ENCODE data around the gene BCCIP. TPM values are rescaled to one million over a fixed set of nuclear protein-coding genes. Genes with fewer than 3 reads are reported as not detected.

The BCCIP gene
- total RNA-seq, 2 experiments from 2014 or later: 96.3 to 100 TPM

DNA sequence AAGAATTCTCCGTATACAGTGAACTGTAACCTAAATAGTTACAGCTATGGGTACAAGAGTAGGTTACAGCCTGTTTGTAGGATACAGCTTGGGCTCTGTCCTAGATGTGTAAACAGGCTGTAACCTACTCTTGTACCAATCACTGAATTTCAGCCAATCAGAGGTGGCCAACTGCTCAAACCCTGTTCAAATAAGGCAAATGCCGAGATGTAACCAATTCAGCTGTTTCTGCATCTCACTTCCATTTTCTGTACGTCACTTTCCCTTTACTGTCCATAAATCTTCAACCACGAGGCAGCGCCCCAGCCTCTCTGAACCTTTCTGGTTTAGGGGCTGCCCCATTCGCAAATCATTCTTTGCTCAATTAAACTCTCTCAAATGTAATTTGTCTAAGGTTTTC, 39.4 kb upstream of the BCCIP start:
- peaks cover 3% of the 10 kb centered on the region for H3K36me3 Mint-ChIP-seq
- H3K27me3 Mint-ChIP-seq: no peaks in the 10 kb centered on the region
- ChIA-PET POLR2A (no interaction called here), CTCF (no interaction called here)
- H3K9me3 Mint-ChIP-seq: no peaks in the 10 kb centered on the region
- peaks cover 15% of the 10 kb centered on the region for H3K4me1 Mint-ChIP-seq (ENCODE audit: low read depth)
- no peak overlapping the region for H3K27ac Mint-ChIP-seq
- no peak for DNase-seq
- intact Hi-C loops (cut with micrococcal nuclease): no loop called here
- H3K4me3 Mint-ChIP-seq: no peak overlapping the region

DNA sequence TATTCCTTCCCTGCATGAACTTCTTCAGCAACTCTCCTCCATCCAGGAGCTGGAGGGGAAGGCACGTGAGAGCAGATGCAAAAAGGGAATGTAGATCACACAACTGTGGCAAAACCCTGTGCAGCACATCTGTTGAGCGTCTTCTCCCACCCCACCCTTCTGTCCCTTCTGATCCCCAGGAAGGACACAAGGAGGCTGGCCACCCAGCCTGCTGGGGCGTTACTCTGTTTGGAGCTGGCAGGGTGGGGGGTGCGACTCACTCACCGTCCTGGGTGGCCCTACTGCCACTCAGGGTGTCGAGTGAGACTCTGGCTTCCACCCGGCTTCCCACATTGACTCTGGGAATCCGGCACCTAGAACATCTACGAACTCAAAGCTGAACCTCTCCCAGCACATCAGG, 37.6 kb upstream of the BCCIP start:
- ChIA-PET CTCF (interaction anchor here (0.8 kb wide), 1 partner anchor 55 kb away, joined by 3 read pairs; no protein-coding TSS in a partner anchor), POLR2A (no interaction called here)
- Mint-ChIP-seq H3K27ac (no peak overlapping the region), H3K36me3 (peaks cover 5% of the 10 kb centered on the region), H3K4me1 (ENCODE audit: low read depth) (peaks cover 17% of the 10 kb centered on the region), H3K9me3 (no peaks in the 10 kb centered on the region), H3K4me3 (no peak overlapping the region), H3K27me3 (no peaks in the 10 kb centered on the region)
- intact Hi-C loops (cut with micrococcal nuclease): no loop called here
- DNase-seq: no peak

DNA sequence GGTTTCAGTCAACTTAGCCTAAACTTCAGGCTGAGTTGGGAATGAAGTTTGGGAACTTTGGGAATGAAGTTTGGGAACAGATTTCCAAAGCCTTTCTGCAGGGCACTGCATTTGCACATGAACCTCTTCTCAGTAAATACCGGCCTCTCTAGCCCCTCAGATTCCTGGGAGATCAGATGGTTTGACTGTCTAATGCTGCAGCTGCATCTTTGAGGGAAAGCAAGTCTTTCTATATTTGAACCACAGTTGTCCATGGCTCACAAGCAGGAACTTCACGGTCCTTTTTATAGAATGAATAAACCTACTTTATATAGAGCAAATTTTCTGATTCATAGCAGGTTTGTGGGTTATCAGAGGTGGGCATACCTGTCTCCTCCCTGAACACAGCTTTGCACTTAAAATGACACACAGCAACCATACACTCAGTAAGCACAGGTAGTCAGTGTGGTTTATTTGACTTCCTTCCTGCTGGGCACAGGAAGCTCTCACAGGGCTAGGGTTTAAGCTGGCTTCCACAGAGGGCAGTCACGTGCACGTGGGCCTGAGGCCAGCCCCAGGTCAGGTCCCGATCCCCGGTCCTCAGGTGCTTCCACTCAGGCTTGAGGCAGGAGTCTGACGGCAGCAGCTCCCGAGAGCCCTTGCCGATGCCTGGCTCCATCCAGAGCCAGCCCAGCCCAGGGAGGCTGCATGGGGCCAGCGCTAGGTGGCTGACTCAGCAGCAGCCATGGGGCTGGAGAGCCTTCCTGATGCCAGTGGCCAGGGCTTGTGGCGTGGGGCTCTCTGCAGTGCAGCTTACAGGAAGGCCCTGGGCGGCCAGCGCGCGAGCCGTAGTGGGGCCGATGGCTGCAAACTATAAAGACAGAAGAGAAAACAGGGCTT, 35.0 kb upstream of the BCCIP start:
- H3K27me3 Mint-ChIP-seq: no peaks in the 10 kb centered on the region
- intact Hi-C loops (cut with micrococcal nuclease): no loop called here
- H3K36me3 Mint-ChIP-seq: peaks cover 15% of the 10 kb centered on the region
- no peak overlapping the region for H3K4me3 Mint-ChIP-seq
- no peak for DNase-seq
- peaks cover 17% of the 10 kb centered on the region for H3K4me1 Mint-ChIP-seq (ENCODE audit: low read depth)
- no peaks in the 10 kb centered on the region for H3K9me3 Mint-ChIP-seq
- CTCF ChIA-PET: no interaction called here
- H3K27ac Mint-ChIP-seq: peak overlapping the region; percentile 49
- POLR2A ChIA-PET: no interaction called here

GRCh38 chr10:125792342-125793300, 30.7 kb upstream of the BCCIP start:
- Mint-ChIP-seq H3K27ac (no peak overlapping the region), H3K9me3 (no peaks in the 10 kb centered on the region), H3K27me3 (no peaks in the 10 kb centered on the region), H3K4me3 (no peak overlapping the region), H3K4me1 (ENCODE audit: low read depth) (peaks cover 16% of the 10 kb centered on the region), H3K36me3 (peaks cover 28% of the 10 kb centered on the region)
- intact Hi-C loops (cut with micrococcal nuclease): no loop called here
- POLR2A ChIA-PET: no interaction called here
- CTCF ChIA-PET: no interaction called here
- DNase-seq: no peak

GRCh38 chr10:125795128-125795527, 28.2 kb upstream of the BCCIP start:
- Mint-ChIP-seq H3K27me3 (no peaks in the 10 kb centered on the region), H3K27ac (no peak overlapping the region), H3K36me3 (peaks cover 24% of the 10 kb centered on the region), H3K4me3 (no peak overlapping the region), H3K4me1 (ENCODE audit: low read depth) (no peaks in the 10 kb centered on the region), H3K9me3 (no peaks in the 10 kb centered on the region)
- ChIA-PET CTCF (interaction anchor here (0.5 kb wide), 1 partner anchor 36 kb away, joined by 3 read pairs; no protein-coding TSS in a partner anchor), POLR2A (no interaction called here)
- DNase-seq: no peak
- intact Hi-C loops (cut with micrococcal nuclease): no loop called here

GRCh38 chr10:125795637-125796190, 27.6 kb upstream of the BCCIP start:
- ChIA-PET CTCF (interaction anchor here (0.5 kb wide), 1 partner anchor 36 kb away, joined by 3 read pairs; no protein-coding TSS in a partner anchor), POLR2A (no interaction called here)
- Mint-ChIP-seq H3K9me3 (no peaks in the 10 kb centered on the region), H3K36me3 (peaks cover 24% of the 10 kb centered on the region), H3K4me1 (ENCODE audit: low read depth) (no peaks in the 10 kb centered on the region), H3K27ac (no peak overlapping the region), H3K4me3 (no peak overlapping the region), H3K27me3 (no peaks in the 10 kb centered on the region)
- intact Hi-C loops (cut with micrococcal nuclease): no loop called here
- DNase-seq: no peak

- ChIA-PET CTCF (interaction anchor here (0.7 to 0.9 kb wide), 2 partner anchors 31 to 758 kb away, joined by 3 read pairs; no protein-coding TSS in a partner anchor), POLR2A (no interaction called here)
- H3K27me3 Mint-ChIP-seq: no peaks in the 10 kb centered on the region
- intact Hi-C loops (cut with micrococcal nuclease): no loop called here
- no peaks in the 10 kb centered on the region for H3K4me1 Mint-ChIP-seq (ENCODE audit: low read depth)
- H3K9me3 Mint-ChIP-seq: no peaks in the 10 kb centered on the region
- peaks cover 20% of the 10 kb centered on the region for H3K36me3 Mint-ChIP-seq
- no peak overlapping the region for H3K4me3 Mint-ChIP-seq
- no peak overlapping the region for H3K27ac Mint-ChIP-seq
- no peak for DNase-seq
These were observed 25.9 kb upstream of the BCCIP start for GRCh38 chr10:125797424-125797823.

- Mint-ChIP-seq H3K4me1 (ENCODE audit: low read depth) (no peaks in the 10 kb centered on the region), H3K4me3 (no peak overlapping the region), H3K27ac (no peak overlapping the region), H3K9me3 (no peaks in the 10 kb centered on the region), H3K27me3 (no peaks in the 10 kb centered on the region), H3K36me3 (peaks cover 15% of the 10 kb centered on the region)
- no peak for DNase-seq
- intact Hi-C loops (cut with micrococcal nuclease): no loop called here
- ChIA-PET POLR2A (no interaction called here), CTCF (no interaction called here)
These were observed 25.2 kb upstream of the BCCIP start for GRCh38 chr10:125797994-125798662.

- H3K4me1 Mint-ChIP-seq (ENCODE audit: low read depth): no peaks in the 10 kb centered on the region
- ChIA-PET POLR2A (no interaction called here), CTCF (no interaction called here)
- no peaks in the 10 kb centered on the region for H3K9me3 Mint-ChIP-seq
- H3K4me3 Mint-ChIP-seq: no peak overlapping the region
- H3K27me3 Mint-ChIP-seq: no peaks in the 10 kb centered on the region
- no peak for DNase-seq
- intact Hi-C loops (cut with micrococcal nuclease): no loop called here
- no peak overlapping the region for H3K27ac Mint-ChIP-seq
- H3K36me3 Mint-ChIP-seq: peaks cover 8% of the 10 kb centered on the region
These were observed 23.7 kb upstream of the BCCIP start for GRCh38 chr10:125799451-125800182.

- no peak for DNase-seq
- no peak overlapping the region for H3K4me3 Mint-ChIP-seq
- no peaks in the 10 kb centered on the region for H3K27me3 Mint-ChIP-seq
- H3K9me3 Mint-ChIP-seq: no peaks in the 10 kb centered on the region
- no peak overlapping the region for H3K27ac Mint-ChIP-seq
- ChIA-PET POLR2A (no interaction called here), CTCF (no interaction called here)
- no peaks in the 10 kb centered on the region for H3K4me1 Mint-ChIP-seq (ENCODE audit: low read depth)
- peaks cover 13% of the 10 kb centered on the region for H3K36me3 Mint-ChIP-seq
- intact Hi-C loops (cut with micrococcal nuclease): no loop called here
These were observed 21.8 kb upstream of the BCCIP start for GRCh38 chr10:125801574-125801973.

- Mint-ChIP-seq H3K9me3 (no peaks in the 10 kb centered on the region), H3K27me3 (no peaks in the 10 kb centered on the region), H3K4me3 (no peak overlapping the region), H3K36me3 (peaks cover 15% of the 10 kb centered on the region), H3K27ac (no peak overlapping the region), H3K4me1 (ENCODE audit: low read depth) (no peaks in the 10 kb centered on the region)
- intact Hi-C loops (cut with micrococcal nuclease): no loop called here
- CTCF ChIA-PET: no interaction called here
- POLR2A ChIA-PET: no interaction called here
- no peak for DNase-seq
These were observed 21.2 kb upstream of the BCCIP start for GRCh38 chr10:125802131-125802530.

Data from activated CD4-positive, alpha-beta memory T cell treated with anti-CD3 and anti-CD28 coated beads for 36 hours (primary cell).